ENCODE results near the gene IMP4. TPM values are rescaled to one million over a fixed set of nuclear protein-coding genes. Genes with fewer than 3 reads are reported as not detected.
A peak's percentile ranks its signal among the peaks of the same experiment; 100 is the strongest.

Gene IMP4
- total and polyA plus RNA-seq, 2 of the 13 experiments (the other 11 are each of a cell fraction or from before 2014, with no cell fraction given) = 142 to 158 TPM

DNA sequence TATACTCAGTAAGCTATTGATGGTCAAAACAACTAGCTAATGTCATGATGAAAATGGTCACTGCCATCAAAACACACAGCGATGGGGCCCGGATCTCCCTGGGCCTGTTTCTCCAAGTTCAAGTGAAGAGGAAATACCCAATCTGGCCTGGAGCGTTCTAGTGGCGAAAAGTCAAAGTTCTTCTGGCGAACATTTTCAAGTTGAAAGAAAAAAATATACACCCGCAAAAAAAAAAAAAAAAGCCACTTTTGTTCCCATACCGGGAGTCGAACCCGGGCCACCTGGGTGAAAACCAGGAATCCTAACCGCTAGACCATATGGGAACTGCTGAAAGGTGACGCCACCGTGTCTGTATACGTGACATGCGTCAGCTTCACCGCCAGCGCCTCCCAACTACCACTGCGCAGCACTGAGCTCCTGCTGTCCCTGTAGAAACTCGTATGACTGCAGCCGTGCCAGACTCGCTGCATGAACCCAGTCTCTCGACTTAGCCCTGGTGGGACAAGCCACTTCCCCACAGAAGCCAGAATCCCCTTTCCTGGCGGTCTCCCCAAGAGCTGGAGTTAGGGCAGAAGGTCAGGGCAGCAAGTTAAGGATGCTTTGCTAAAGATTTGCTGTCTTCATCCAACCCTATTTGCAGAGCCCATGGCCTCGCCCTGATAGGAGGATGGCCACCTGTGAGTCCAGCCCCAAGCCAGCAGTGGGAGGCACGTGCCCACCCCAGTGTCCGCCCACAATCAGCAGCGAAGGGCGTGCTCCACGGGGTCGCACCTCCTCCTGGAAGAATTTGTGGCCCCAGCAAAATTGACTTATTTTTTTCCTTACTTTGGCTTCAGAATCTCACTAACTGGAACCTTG is 5.6 kb upstream of the IMP4 start (continued):
- TF ChIP-seq GPN1 (CRISPR knock-in tag; IDR thresholded peaks at IDR 0.05; ENCODE audit: borderline replicate concordance) (peak; percentile 65; the same call in 1 of the 2 replicates), ZNF34 (CRISPR knock-in tag; IDR thresholded peaks at IDR 0.05; ENCODE audit: borderline replicate concordance) (no peak), ZNF552 (CRISPR knock-in tag; IDR thresholded peaks at IDR 0.05; ENCODE audit: borderline replicate concordance) (peak; percentile 72; the same call in 1 of the 2 replicates), HNF4G (IDR thresholded peaks at IDR 0.05; ENCODE audit: borderline replicate concordance, low read depth, low read length) (peak; percentile 13; the same call in 1 of the 2 replicates), HNF4G (CRISPR knock-in tag; IDR thresholded peaks at IDR 0.05; ENCODE audit: borderline replicate concordance, low read depth) (peak; percentile 52), HNRNPLL (IDR thresholded peaks at IDR 0.05; ENCODE audit: low read depth, low read length, poor library complexity, severe bottlenecking) (peak; percentile 53), ZSCAN29 (CRISPR knock-in tag; conservative IDR thresholded peaks at IDR 0.05) (no peak), ZNF383 (CRISPR knock-in tag; IDR thresholded peaks at IDR 0.05; ENCODE audit: borderline replicate concordance) (no peak), ZNF431 (CRISPR knock-in tag; IDR thresholded peaks at IDR 0.05; ENCODE audit: borderline replicate concordance, low read depth) (peak; percentile 95), CREB1 (IDR thresholded peaks at IDR 0.05) (peak; percentile 85), CREB1 (CRISPR knock-in tag; IDR thresholded peaks at IDR 0.05) (peak; percentile 66; the same call in 1 of the 2 replicates), BHLHE40 (IDR thresholded peaks at IDR 0.05; ENCODE audit: low read length) (peak; percentile 95), ATF1 (CRISPR knock-in tag; IDR thresholded peaks at IDR 0.05) (0 out of 2 replicates have a peak, but pooled peaks have one; percentile 13), ZBTB7A (CRISPR knock-in tag; IDR thresholded peaks at IDR 0.05) (no peak; the same call in 1 of the 2 replicates), ELF1 (CRISPR knock-in tag; IDR thresholded peaks at IDR 0.05) (peak; percentile 57; the same call in 1 of the 2 replicates), TGIF2 (CRISPR knock-in tag; IDR thresholded peaks at IDR 0.05) (peak; percentile 74; the same call in 1 of the 2 replicates), CCAR2 (optimal IDR thresholded peaks at IDR 0.05; ENCODE audit: low read depth, low read length) (peak; percentile 42), ZNF484 (CRISPR knock-in tag; IDR thresholded peaks at IDR 0.05; ENCODE audit: borderline replicate concordance, low read depth) (no peak), RFXAP (CRISPR knock-in tag; IDR thresholded peaks at IDR 0.05; ENCODE audit: borderline replicate concordance) (peak; percentile 89), NR2F1 (CRISPR knock-in tag; IDR thresholded peaks at IDR 0.05) (no peak), NR2F2 (IDR thresholded peaks at IDR 0.05; ENCODE audit: borderline replicate concordance, low read depth) (peak; percentile 57; the same call in 1 of the 2 replicates), ZNF354B (CRISPR knock-in tag; IDR thresholded peaks at IDR 0.05) (no peak), ASH2L (IDR thresholded peaks at IDR 0.05; ENCODE audit: insufficient read length, low read depth, low read length) (peak; percentile 89), EED (CRISPR knock-in tag; IDR thresholded peaks at IDR 0.05) (no peak), ATRX (CRISPR knock-in tag; IDR thresholded peaks at IDR 0.05; ENCODE audit: borderline replicate concordance) (no peak), ZSCAN21 (CRISPR knock-in tag; IDR thresholded peaks at IDR 0.05; ENCODE audit: borderline replicate concordance) (peak; percentile 90), ZNF230 (CRISPR knock-in tag; IDR thresholded peaks at IDR 0.05) (no peak)
- TF ChIP-seq, protein P1, sequence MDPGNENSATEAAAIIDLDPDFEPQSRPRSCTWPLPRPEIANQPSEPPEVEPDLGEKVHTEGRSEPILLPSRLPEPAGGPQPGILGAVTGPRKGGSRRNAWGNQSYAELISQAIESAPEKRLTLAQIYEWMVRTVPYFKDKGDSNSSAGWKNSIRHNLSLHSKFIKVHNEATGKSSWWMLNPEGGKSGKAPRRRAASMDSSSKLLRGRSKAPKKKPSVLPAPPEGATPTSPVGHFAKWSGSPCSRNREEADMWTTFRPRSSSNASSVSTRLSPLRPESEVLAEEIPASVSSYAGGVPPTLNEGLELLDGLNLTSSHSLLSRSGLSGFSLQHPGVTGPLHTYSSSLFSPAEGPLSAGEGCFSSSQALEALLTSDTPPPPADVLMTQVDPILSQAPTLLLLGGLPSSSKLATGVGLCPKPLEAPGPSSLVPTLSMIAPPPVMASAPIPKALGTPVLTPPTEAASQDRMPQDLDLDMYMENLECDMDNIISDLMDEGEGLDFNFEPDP (CRISPR knock-in tag; conservative IDR thresholded peaks at IDR 0.05) = 0 out of 2 replicates have a peak, but pooled peaks have one; percentile 79
- TF ChIP-seq, protein P2, sequence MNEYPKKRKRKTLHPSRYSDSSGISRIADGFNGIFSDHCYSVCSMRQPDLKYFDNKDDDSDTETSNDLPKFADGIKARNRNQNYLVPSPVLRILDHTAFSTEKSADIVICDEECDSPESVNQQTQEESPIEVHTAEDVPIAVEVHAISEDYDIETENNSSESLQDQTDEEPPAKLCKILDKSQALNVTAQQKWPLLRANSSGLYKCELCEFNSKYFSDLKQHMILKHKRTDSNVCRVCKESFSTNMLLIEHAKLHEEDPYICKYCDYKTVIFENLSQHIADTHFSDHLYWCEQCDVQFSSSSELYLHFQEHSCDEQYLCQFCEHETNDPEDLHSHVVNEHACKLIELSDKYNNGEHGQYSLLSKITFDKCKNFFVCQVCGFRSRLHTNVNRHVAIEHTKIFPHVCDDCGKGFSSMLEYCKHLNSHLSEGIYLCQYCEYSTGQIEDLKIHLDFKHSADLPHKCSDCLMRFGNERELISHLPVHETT (CRISPR knock-in tag; conservative IDR thresholded peaks at IDR 0.05) = no peak
